Stomach (tissue), 9 donors: ENCODE measurements around the gene MAP3K20. TPM values are rescaled to one million over a fixed set of nuclear protein-coding genes. Genes with fewer than 3 reads are reported as not detected.

ENCODE experiments used
- DNase-seq, 2 donors: peaks; one replicate each; pipeline versions ENCODE4 v3.0.0 to v3.0.0-alpha.2; 2013 to 2019
- H3K27ac ChIP-seq, 5 donors: fragments of 200-600 bp in 4 of 5; sonication (generic) in 4 of 5; one replicate each; pipeline ENCODE4 v1.5.1; 2013 to 2019; ENCODE audit warnings: mild to moderate bottlenecking in 1 of 5, moderate library complexity in 1 of 5
- H3K27me3 ChIP-seq, 3 donors: fragments of 200-600 bp; sonication (generic); one replicate each; pipeline ENCODE4 v1.5.1; 2017 to 2019; ENCODE audit warnings: mixed run types in 1 of 3
- H3K36me3 ChIP-seq, 4 donors: fragments of 200-600 bp; sonication (generic); 1 replicate in 3 of 4; 2 replicates in 1 of 4; pipeline ENCODE4 v1.5.1; 2016 to 2019
- H3K4me1 ChIP-seq, 4 donors: fragments of 200-600 bp; sonication (generic); one replicate each; pipeline ENCODE4 v1.5.1; 2016 to 2019
- H3K4me3 ChIP-seq, 4 donors: fragments of 200-600 bp; sonication (generic) in 3 of 4; one replicate each; pipeline ENCODE4 v1.5.1; 2016 to 2019; ENCODE audit warnings: mild to moderate bottlenecking in 1 of 4
- H3K9me3 ChIP-seq, 4 donors: fragments of 200-600 bp; sonication (generic); one replicate each; pipeline ENCODE4 v1.5.1; 2016 to 2019
- CTCF ChIP-seq, 7 experiments: fragments of 450-650 bp in 4 of 7; fragments of 200-600 bp in 3 of 7; sonication (generic) in 3 of 7; IDR thresholded peaks; one replicate each; pipeline ENCODE4 v1.5.1; 2016 to 2019; ENCODE audit warnings: antibody characterized with exemption in 7 of 7, control low read depth in 2 of 7, mild to moderate bottlenecking in 1 of 7
- EP300 ChIP-seq: sonication (generic); formaldehyde crosslinking; IDR thresholded peaks from one replicate; pipeline ENCODE4 v1.6.1; 2017; ENCODE audit warnings: antibody characterized with exemption
- POLR2A ChIP-seq, 4 donors: fragments of 450-650 bp; IDR thresholded peaks; one replicate each; pipeline ENCODE4 v1.6.1; 2016; ENCODE audit warnings: antibody characterized with exemption in 4 of 4, control low read depth in 2 of 4, mild to moderate bottlenecking in 1 of 4, moderate library complexity in 1 of 4
- POLR2AphosphoS5 ChIP-seq, 3 donors: sonication (generic); formaldehyde crosslinking; IDR thresholded peaks; one replicate each; pipeline ENCODE4 v1.6.1; 2016; ENCODE audit warnings: antibody characterized with exemption in 3 of 3
- WGBS, 5 donors: extraction: QIAGEN DNeasy Blood & Tissue Kit in 3 of 5; methylation state at CpG; one replicate each; pipeline versions ENCODE4 v1.1.5 to v1.1.7; 2013 to 2018; 5-methylcytosine and 5-hydroxymethylcytosine counted together
- intact Hi-C: fragments of 100-400 bp; cut with DNase I; formaldehyde crosslinking; loops from one replicate; pipeline ENCODE4 v1.15.1; 2023; ENCODE audit warnings: low total_unique reads
- polyA plus RNA-seq, 3 donors: library from polyadenylated mRNA; stranded (reverse); fragments of 200-250 nt; gene quantifications; one replicate each; pipeline ENCODE4 v1.2.3, GENCODE V29; 2013
- total RNA-seq, 5 donors: library from RNA; depleted of rRNA; stranded (reverse); fragments of >200 nt; gene quantifications; one replicate each; pipeline versions ENCODE4 v1.1.0 to v1.2.3, GENCODE V29; 2014 to 2016
- donor health status: healthy with polysubstance abuse.
- donor health status: Bipolar disorder and iron deficiency.
- donor health status: healthy.

The MAP3K20 gene
- total and polyA plus RNA-seq, 8 donors, result 9.3 to 180 (median 29.2) TPM

GRCh38 chr2:173196638-173197037, 121.0 kb downstream of the MAP3K20 start:
- no peaks in the 10 kb centered on the region for H3K27me3 ChIP-seq
- H3K9me3 ChIP-seq, result no peaks in the 10 kb centered on the region
- H3K4me1 ChIP-seq, result peaks cover 0 to 20% (median 8%) of the 10 kb centered on the region in 4 donors
- peaks cover 0 to 13% (median 11%) of the 10 kb centered on the region in 4 donors for H3K36me3 ChIP-seq
- 91 to 98% (median 93%) methylated on average over 4 of the region's 4 CpGs for WGBS, 5 donors
- TF ChIP-seq CTCF (IDR thresholded peaks at IDR 0.05) (no peak), POLR2A (IDR thresholded peaks at IDR 0.05) (no peak), POLR2AphosphoS5 (IDR thresholded peaks at IDR 0.05) (no peak), EP300 (no peak)
- DNase-seq, result no peak
- no peak overlapping the region for H3K4me3 ChIP-seq
- peak overlapping the region in 1 of 5 donors; percentile 31 for H3K27ac ChIP-seq
- intact Hi-C loops, result no loop called here

DNA sequence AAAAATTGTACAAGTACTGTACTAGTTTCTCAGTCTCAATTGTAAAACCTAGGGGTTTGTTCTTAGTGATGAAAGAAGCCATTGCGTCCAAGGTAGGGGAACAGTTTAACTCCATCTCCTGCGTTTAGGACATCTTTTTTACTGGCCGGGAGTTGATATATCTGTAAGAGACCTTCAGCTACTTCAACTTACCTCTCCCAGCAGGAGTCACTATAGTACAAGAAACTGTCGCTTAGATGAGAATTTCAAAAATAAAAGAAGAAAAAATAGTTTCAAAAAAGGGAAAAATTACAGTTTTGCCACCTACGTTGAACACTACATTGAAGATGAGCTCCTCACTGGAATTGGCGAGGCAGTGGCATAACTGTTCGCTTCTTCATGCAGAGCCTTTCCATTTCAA, 122.7 kb downstream of the MAP3K20 start:
- no peak overlapping the region for H3K27ac ChIP-seq
- TF ChIP-seq POLR2A (IDR thresholded peaks at IDR 0.05) (no peak), EP300 (no peak), CTCF (IDR thresholded peaks at IDR 0.05) (no peak), POLR2AphosphoS5 (IDR thresholded peaks at IDR 0.05) (no peak)
- WGBS, 5 donors, result 94 to 97% (median 96%) methylated on average over 7 of the region's 7 CpGs
- H3K4me1 ChIP-seq, result peaks cover 0 to 33% (median under 1%) of the 10 kb centered on the region in 4 donors
- no peak overlapping the region for H3K4me3 ChIP-seq
- H3K9me3 ChIP-seq, result no peaks in the 10 kb centered on the region
- DNase-seq, result no peak
- intact Hi-C loops, result no loop called here
- peaks cover 0 to 13% (median 11%) of the 10 kb centered on the region in 4 donors for H3K36me3 ChIP-seq
- H3K27me3 ChIP-seq, result no peaks in the 10 kb centered on the region

- peaks cover 0 to 13% (median 11%) of the 10 kb centered on the region in 4 donors for H3K36me3 ChIP-seq
- H3K4me3 ChIP-seq, result no peak overlapping the region
- H3K9me3 ChIP-seq, result no peaks in the 10 kb centered on the region
- 14 to 57% (median 22%) methylated on average over 1 of the region's 1 CpG for WGBS, 5 donors
- TF ChIP-seq POLR2A (IDR thresholded peaks at IDR 0.05) (no peak), POLR2AphosphoS5 (IDR thresholded peaks at IDR 0.05) (peak in 1 of 3 donors; percentile 38)
- intact Hi-C loops, result no loop called here
- H3K27ac ChIP-seq, result peak overlapping the region in 3 of 5 donors; percentile 1 to 34 (median 33)
- no peaks in the 10 kb centered on the region for H3K27me3 ChIP-seq
- DNase-seq, result no peak
- H3K4me1 ChIP-seq, result peaks cover 0 to 28% (median 4%) of the 10 kb centered on the region in 4 donors
Observed at GRCh38 chr2:173199294-173199693, 123.6 kb downstream of the MAP3K20 start.

DNA sequence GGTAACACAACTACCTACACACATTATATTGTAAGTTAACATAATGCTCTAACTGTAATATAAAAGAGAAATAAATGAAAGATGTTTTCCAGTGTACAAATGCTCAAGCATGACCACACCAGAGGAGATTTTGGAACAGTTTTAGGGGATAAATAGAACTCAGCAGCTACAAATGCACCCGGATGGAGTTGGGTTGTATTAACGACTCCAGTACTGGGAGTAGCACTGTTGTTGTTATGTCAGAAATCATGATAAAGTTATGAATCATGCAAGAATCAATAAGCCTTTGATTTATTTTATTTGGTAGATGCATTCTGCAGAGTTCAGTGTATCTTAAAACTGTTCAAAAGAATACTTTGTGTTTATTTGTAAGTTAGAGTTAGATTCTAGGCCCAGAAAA, 126.9 kb downstream of the MAP3K20 start:
- no peaks in the 10 kb centered on the region for H3K27me3 ChIP-seq
- no peak for TF ChIP-seq POLR2AphosphoS5 (IDR thresholded peaks at IDR 0.05)
- TF ChIP-seq POLR2A (IDR thresholded peaks at IDR 0.05), result no peak
- no peak for TF ChIP-seq EP300
- TF ChIP-seq CTCF (IDR thresholded peaks at IDR 0.05), result no peak
- H3K27ac ChIP-seq, result peak overlapping the region in 1 of 5 donors; percentile 78
- peaks cover 0 to 13% (median 11%) of the 10 kb centered on the region in 4 donors for H3K36me3 ChIP-seq
- intact Hi-C loops, result no loop called here
- H3K4me1 ChIP-seq, result peaks cover 0 to 44% (median 19%) of the 10 kb centered on the region in 4 donors
- no peak for DNase-seq
- H3K9me3 ChIP-seq, result no peaks in the 10 kb centered on the region
- WGBS, 5 donors, result 45 to 67% (median 63%) methylated on average over 2 of the region's 2 CpGs
- H3K4me3 ChIP-seq, result no peak overlapping the region

GRCh38 chr2:173204316-173204715, 128.7 kb downstream of the MAP3K20 start:
- Histone ChIP-seq H3K27me3 (no peaks in the 10 kb centered on the region), H3K9me3 (no peaks in the 10 kb centered on the region), H3K4me1 (peaks cover 0 to 41% (median 19%) of the 10 kb centered on the region in 4 donors), H3K36me3 (no peaks in the 10 kb centered on the region), H3K27ac (peak overlapping the region in 2 of 5 donors; percentile 55 to 78), H3K4me3 (no peak overlapping the region)
- WGBS, 5 donors, result 19 to 31% (median 28%) methylated on average over 2 of the region's 2 CpGs
- intact Hi-C loops, result no loop called here
- DNase-seq, result no peak
- TF ChIP-seq CTCF (IDR thresholded peaks at IDR 0.05), result no peak
- no peak for TF ChIP-seq POLR2AphosphoS5 (IDR thresholded peaks at IDR 0.05)
- TF ChIP-seq POLR2A (IDR thresholded peaks at IDR 0.05), result no peak
- TF ChIP-seq EP300, result no peak
